Stomach (tissue), 9 donors: ENCODE measurements around the gene DNAL4. TPM values are rescaled to one million over a fixed set of nuclear protein-coding genes. Genes with fewer than 3 reads are reported as not detected.

Experiments
- DNase-seq, 2 donors: peaks; one replicate each; pipeline versions ENCODE4 v3.0.0 to v3.0.0-alpha.2; 2013 to 2019
- H3K27ac ChIP-seq, 5 donors: fragments of 200-600 bp in 4 of 5; sonication (generic) in 4 of 5; one replicate each; pipeline ENCODE4 v1.5.1; 2013 to 2019; ENCODE audit warnings: mild to moderate bottlenecking in 1 of 5, moderate library complexity in 1 of 5
- H3K27me3 ChIP-seq, 3 donors: fragments of 200-600 bp; sonication (generic); one replicate each; pipeline ENCODE4 v1.5.1; 2017 to 2019; ENCODE audit warnings: mixed run types in 1 of 3
- H3K36me3 ChIP-seq, 4 donors: fragments of 200-600 bp; sonication (generic); 1 replicate in 3 of 4; 2 replicates in 1 of 4; pipeline ENCODE4 v1.5.1; 2016 to 2019
- H3K4me1 ChIP-seq, 4 donors: fragments of 200-600 bp; sonication (generic); one replicate each; pipeline ENCODE4 v1.5.1; 2016 to 2019
- H3K4me3 ChIP-seq, 4 donors: fragments of 200-600 bp; sonication (generic) in 3 of 4; one replicate each; pipeline ENCODE4 v1.5.1; 2016 to 2019; ENCODE audit warnings: mild to moderate bottlenecking in 1 of 4
- H3K9me3 ChIP-seq, 4 donors: fragments of 200-600 bp; sonication (generic); one replicate each; pipeline ENCODE4 v1.5.1; 2016 to 2019
- CTCF ChIP-seq, 7 experiments: fragments of 450-650 bp in 4 of 7; fragments of 200-600 bp in 3 of 7; sonication (generic) in 3 of 7; IDR thresholded peaks; one replicate each; pipeline ENCODE4 v1.5.1; 2016 to 2019; ENCODE audit warnings: antibody characterized with exemption in 7 of 7, control low read depth in 2 of 7, mild to moderate bottlenecking in 1 of 7
- EP300 ChIP-seq: sonication (generic); formaldehyde crosslinking; IDR thresholded peaks from one replicate; pipeline ENCODE4 v1.6.1; 2017; ENCODE audit warnings: antibody characterized with exemption
- POLR2A ChIP-seq, 4 donors: fragments of 450-650 bp; IDR thresholded peaks; one replicate each; pipeline ENCODE4 v1.6.1; 2016; ENCODE audit warnings: antibody characterized with exemption in 4 of 4, control low read depth in 2 of 4, mild to moderate bottlenecking in 1 of 4, moderate library complexity in 1 of 4
- POLR2AphosphoS5 ChIP-seq, 3 donors: sonication (generic); formaldehyde crosslinking; IDR thresholded peaks; one replicate each; pipeline ENCODE4 v1.6.1; 2016; ENCODE audit warnings: antibody characterized with exemption in 3 of 3
- WGBS, 5 donors: extraction: QIAGEN DNeasy Blood & Tissue Kit in 3 of 5; methylation state at CpG; one replicate each; pipeline versions ENCODE4 v1.1.5 to v1.1.7; 2013 to 2018; 5-methylcytosine and 5-hydroxymethylcytosine counted together
- intact Hi-C: fragments of 100-400 bp; cut with DNase I; formaldehyde crosslinking; loops from one replicate; pipeline ENCODE4 v1.15.1; 2023; ENCODE audit warnings: low total_unique reads
- polyA plus RNA-seq, 3 donors: library from polyadenylated mRNA; stranded (reverse); fragments of 200-250 nt; gene quantifications; one replicate each; pipeline ENCODE4 v1.2.3, GENCODE V29; 2013
- total RNA-seq, 5 donors: library from RNA; depleted of rRNA; stranded (reverse); fragments of >200 nt; gene quantifications; one replicate each; pipeline versions ENCODE4 v1.1.0 to v1.2.3, GENCODE V29; 2014 to 2016
- donor health status: healthy with polysubstance abuse.
- donor health status: Bipolar disorder and iron deficiency.
- donor health status: healthy.

DNAL4 gene
- total and polyA plus RNA-seq, 8 donors: 0.58 to 33.0 (median 15.9) TPM

DNA sequence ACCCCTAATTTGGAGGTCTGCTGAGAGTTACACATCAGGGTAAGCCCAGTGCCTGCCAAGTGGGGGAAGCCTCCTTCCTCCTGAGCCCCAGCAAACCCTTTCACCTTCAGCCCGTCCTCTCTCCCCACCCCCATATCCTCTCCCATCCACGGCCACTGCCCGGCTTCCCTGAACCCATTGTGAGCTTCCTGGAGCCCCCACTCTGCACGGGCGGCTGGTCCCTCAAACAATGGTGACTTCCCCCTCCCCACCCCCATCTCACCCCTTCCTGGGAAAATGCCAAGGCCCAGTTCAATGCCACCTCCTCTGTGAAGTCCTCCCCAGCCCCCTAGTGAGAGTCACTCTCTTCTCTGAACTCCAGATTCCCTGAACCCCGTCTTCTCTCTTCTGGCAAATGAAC is 17.9 kb downstream of the DNAL4 start:
- DNase-seq: no peak
- no peaks in the 10 kb centered on the region for H3K4me1 ChIP-seq
- H3K9me3 ChIP-seq: no peaks in the 10 kb centered on the region
- no peak overlapping the region for H3K4me3 ChIP-seq
- intact Hi-C loops: loop anchor here (10.0 kb wide), 1 partner anchor 79 kb away; no protein-coding TSS in a partner anchor
- TF ChIP-seq POLR2AphosphoS5 (IDR thresholded peaks at IDR 0.05): no peak
- no peaks in the 10 kb centered on the region for H3K27me3 ChIP-seq
- no peak overlapping the region for H3K27ac ChIP-seq
- 52 to 64% (median 54%) methylated on average over 6 of the region's 6 CpGs for WGBS, 5 donors
- peaks cover 3 to 41% (median 35%) of the 10 kb centered on the region in 4 donors for H3K36me3 ChIP-seq

GRCh38 chr22:38775656-38776055 is 18.3 kb downstream of the DNAL4 start:
- H3K27ac ChIP-seq: no peak overlapping the region
- peaks cover 3 to 37% (median 31%) of the 10 kb centered on the region in 4 donors for H3K36me3 ChIP-seq
- intact Hi-C loops: loop anchor here (10.0 kb wide), 1 partner anchor 79 kb away; no protein-coding TSS in a partner anchor
- H3K9me3 ChIP-seq: no peaks in the 10 kb centered on the region
- TF ChIP-seq EP300 (no peak), POLR2A (IDR thresholded peaks at IDR 0.05) (no peak), CTCF (IDR thresholded peaks at IDR 0.05) (no peak), POLR2AphosphoS5 (IDR thresholded peaks at IDR 0.05) (no peak)
- no peak for DNase-seq
- H3K4me1 ChIP-seq: no peaks in the 10 kb centered on the region
- no peak overlapping the region for H3K4me3 ChIP-seq
- 66 to 75% (median 72%) methylated on average over 13 of the region's 13 CpGs for WGBS, 5 donors
- no peaks in the 10 kb centered on the region for H3K27me3 ChIP-seq

DNA sequence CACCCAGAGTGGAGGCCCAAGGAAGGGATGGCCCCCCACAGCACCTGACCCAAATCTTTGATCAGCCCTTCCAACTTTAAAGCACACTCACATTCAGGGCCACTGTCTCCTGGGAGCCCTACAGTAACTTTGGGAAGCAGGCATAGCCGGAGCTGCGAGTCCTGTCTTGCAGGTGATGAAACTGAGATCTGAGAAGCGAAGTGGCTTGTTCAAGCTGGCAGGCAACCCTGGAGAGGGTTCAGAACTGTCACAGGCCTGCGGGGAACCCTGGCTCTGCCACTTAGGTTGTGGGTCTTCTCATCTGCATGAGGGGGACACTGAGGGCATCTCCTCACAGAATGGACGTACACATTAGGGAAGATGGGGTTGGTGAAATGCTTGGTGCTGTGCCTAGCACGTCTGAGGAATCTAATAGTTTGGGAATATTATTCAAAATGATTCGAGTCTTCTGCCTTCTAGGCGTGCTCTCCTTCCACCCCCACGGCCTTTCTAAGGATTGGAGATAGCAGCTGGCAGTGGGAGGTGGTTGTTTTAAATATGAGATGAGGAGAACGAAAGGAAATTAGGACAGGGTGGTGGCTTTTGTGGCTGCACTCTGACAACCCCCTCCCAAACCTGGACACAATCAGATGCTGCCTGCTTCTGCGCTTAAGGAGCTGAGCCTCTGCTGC is 19.3 kb downstream of the DNAL4 start:
- Histone ChIP-seq H3K27ac (no peak overlapping the region), H3K4me1 (no peaks in the 10 kb centered on the region), H3K9me3 (no peaks in the 10 kb centered on the region), H3K36me3 (peaks cover 3 to 26% (median 20%) of the 10 kb centered on the region in 4 donors), H3K4me3 (no peak overlapping the region), H3K27me3 (no peaks in the 10 kb centered on the region)
- intact Hi-C loops: loop anchor here (10.0 kb wide), 1 partner anchor 80 kb away; no protein-coding TSS in a partner anchor
- no peak for DNase-seq
- TF ChIP-seq EP300: no peak
- no peak for TF ChIP-seq POLR2AphosphoS5 (IDR thresholded peaks at IDR 0.05)
- no peak for TF ChIP-seq POLR2A (IDR thresholded peaks at IDR 0.05)
- no peak for TF ChIP-seq CTCF (IDR thresholded peaks at IDR 0.05)
- 73 to 80% (median 78%) methylated on average over 9 to 11 of the region's 11 CpGs for WGBS, 5 donors

- 94 to 97% (median 96%) methylated on average over 4 of the region's 4 CpGs for WGBS, 5 donors
- no peak for DNase-seq
- no peak overlapping the region for H3K27ac ChIP-seq
- H3K36me3 ChIP-seq: peaks cover 0 to 15% (median 9%) of the 10 kb centered on the region in 4 donors
- no peaks in the 10 kb centered on the region for H3K9me3 ChIP-seq
- intact Hi-C loops: loop anchor here (10.0 kb wide), 1 partner anchor 81 kb away; no protein-coding TSS in a partner anchor
- H3K4me3 ChIP-seq: no peak overlapping the region
- TF ChIP-seq CTCF (IDR thresholded peaks at IDR 0.05) (no peak), EP300 (no peak), POLR2AphosphoS5 (IDR thresholded peaks at IDR 0.05) (no peak)
- no peaks in the 10 kb centered on the region for H3K27me3 ChIP-seq
- H3K4me1 ChIP-seq: peaks cover 0 to 6% (median 0%) of the 10 kb centered on the region in 4 donors
These were observed 20.5 kb downstream of the DNAL4 start for GRCh38 chr22:38773363-38773946.

DNA sequence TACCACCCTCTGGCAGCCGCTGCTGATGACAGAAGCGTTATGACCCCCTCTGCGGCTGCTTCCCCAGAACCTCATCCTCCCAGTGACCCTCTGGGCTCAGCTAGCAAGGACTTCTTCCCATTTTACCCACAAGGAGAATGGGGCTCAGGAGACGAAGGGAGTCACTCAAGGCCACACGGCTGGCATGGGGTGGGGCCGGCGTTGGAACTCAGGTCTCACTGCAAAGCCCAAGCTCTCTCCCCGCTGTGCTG is 21.4 kb downstream of the DNAL4 start:
- 82 to 85% (median 84%) methylated on average over 8 of the region's 8 CpGs for WGBS, 5 donors
- no peak for DNase-seq

More for the DNA sequence above, 21.4 kb downstream of the DNAL4 start:
- H3K27me3 ChIP-seq: peaks cover 0 to 2% (median 0%) of the 10 kb centered on the region in 3 donors
- intact Hi-C loops: loop anchor here (10.0 kb wide), 1 partner anchor 82 kb away; no protein-coding TSS in a partner anchor
- H3K36me3 ChIP-seq: peaks cover 0 to 6% (median 2%) of the 10 kb centered on the region in 4 donors
- no peak for TF ChIP-seq POLR2AphosphoS5 (IDR thresholded peaks at IDR 0.05)
- TF ChIP-seq CTCF (IDR thresholded peaks at IDR 0.05): no peak
- no peak for TF ChIP-seq EP300
- TF ChIP-seq POLR2A (IDR thresholded peaks at IDR 0.05): no peak
- H3K4me1 ChIP-seq: peaks cover 0 to 6% (median 0%) of the 10 kb centered on the region in 4 donors
- H3K9me3 ChIP-seq: no peaks in the 10 kb centered on the region
- H3K27ac ChIP-seq: no peak overlapping the region
- H3K4me3 ChIP-seq: no peak overlapping the region
